ENCODE measurements around the gene ITGA6. TPM values are rescaled to one million over a fixed set of nuclear protein-coding genes. Genes with fewer than 3 reads are reported as not detected.

The ITGA6 gene
- total and polyA plus RNA-seq, 2 experiments from 2014 or later, result 32.9 to 124 TPM

GRCh38 chr2:172394002-172394401, 33.4 kb upstream of the ITGA6 start:
- no peaks in the 10 kb centered on the region for H3K79me2 ChIP-seq (replicated peaks; ENCODE audit: insufficient read depth)
- Mint-ChIP-seq H3K27me3 (ENCODE audit: insufficient read depth, low read depth, poor library complexity) (peaks cover under 1% of the 10 kb centered on the region), H3K36me3 (ENCODE audit: low read depth) (no peaks in the 10 kb centered on the region), H3K4me3 (no peak overlapping the region), H3K4me1 (peaks cover 14% of the 10 kb centered on the region), H3K9me3 (no peaks in the 10 kb centered on the region), H3K27ac (no peak overlapping the region)
- H3K36me3 ChIP-seq (ENCODE audit: insufficient read depth), result no peaks in the 10 kb centered on the region
- ATAC-seq (no peak), DNase-seq (ENCODE audit: low spot score) (no peak)
- TF ChIP-seq JUNB (IDR thresholded peaks at IDR 0.05; ENCODE audit: unreplicated experiment) (no peak), STAT1 (IDR thresholded peaks at IDR 0.05; ENCODE audit: unreplicated experiment) (no peak), EZH2 (IDR thresholded peaks at IDR 0.05; ENCODE audit: low read depth, unreplicated experiment) (no peak), ZNF331 (CRISPR knock-in tag; IDR thresholded peaks at IDR 0.05; ENCODE audit: low read depth) (no peak), ETS1 (IDR thresholded peaks at IDR 0.05) (no peak), NANOG (IDR thresholded peaks at IDR 0.05; ENCODE audit: borderline replicate concordance) (no peak), CREB1 (CRISPR knock-in tag; IDR thresholded peaks at IDR 0.05; ENCODE audit: low read depth) (no peak), ZNF114 (CRISPR knock-in tag; IDR thresholded peaks at IDR 0.05) (no peak), EZH2phosphoT487 (IDR thresholded peaks at IDR 0.05; ENCODE audit: unreplicated experiment) (no peak), CTCF (conservative IDR thresholded peaks at IDR 0.05; ENCODE audit: low read depth in 2 of 2) (no peak)
- TF ChIP-seq, protein P1, sequence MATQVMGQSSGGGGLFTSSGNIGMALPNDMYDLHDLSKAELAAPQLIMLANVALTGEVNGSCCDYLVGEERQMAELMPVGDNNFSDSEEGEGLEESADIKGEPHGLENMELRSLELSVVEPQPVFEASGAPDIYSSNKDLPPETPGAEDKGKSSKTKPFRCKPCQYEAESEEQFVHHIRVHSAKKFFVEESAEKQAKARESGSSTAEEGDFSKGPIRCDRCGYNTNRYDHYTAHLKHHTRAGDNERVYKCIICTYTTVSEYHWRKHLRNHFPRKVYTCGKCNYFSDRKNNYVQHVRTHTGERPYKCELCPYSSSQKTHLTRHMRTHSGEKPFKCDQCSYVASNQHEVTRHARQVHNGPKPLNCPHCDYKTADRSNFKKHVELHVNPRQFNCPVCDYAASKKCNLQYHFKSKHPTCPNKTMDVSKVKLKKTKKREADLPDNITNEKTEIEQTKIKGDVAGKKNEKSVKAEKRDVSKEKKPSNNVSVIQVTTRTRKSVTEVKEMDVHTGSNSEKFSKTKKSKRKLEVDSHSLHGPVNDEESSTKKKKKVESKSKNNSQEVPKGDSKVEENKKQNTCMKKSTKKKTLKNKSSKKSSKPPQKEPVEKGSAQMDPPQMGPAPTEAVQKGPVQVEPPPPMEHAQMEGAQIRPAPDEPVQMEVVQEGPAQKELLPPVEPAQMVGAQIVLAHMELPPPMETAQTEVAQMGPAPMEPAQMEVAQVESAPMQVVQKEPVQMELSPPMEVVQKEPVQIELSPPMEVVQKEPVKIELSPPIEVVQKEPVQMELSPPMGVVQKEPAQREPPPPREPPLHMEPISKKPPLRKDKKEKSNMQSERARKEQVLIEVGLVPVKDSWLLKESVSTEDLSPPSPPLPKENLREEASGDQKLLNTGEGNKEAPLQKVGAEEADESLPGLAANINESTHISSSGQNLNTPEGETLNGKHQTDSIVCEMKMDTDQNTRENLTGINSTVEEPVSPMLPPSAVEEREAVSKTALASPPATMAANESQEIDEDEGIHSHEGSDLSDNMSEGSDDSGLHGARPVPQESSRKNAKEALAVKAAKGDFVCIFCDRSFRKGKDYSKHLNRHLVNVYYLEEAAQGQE (IDR thresholded peaks at IDR 0.05; ENCODE audit: unreplicated experiment), result no peak
- TF ChIP-seq, protein P2, sequence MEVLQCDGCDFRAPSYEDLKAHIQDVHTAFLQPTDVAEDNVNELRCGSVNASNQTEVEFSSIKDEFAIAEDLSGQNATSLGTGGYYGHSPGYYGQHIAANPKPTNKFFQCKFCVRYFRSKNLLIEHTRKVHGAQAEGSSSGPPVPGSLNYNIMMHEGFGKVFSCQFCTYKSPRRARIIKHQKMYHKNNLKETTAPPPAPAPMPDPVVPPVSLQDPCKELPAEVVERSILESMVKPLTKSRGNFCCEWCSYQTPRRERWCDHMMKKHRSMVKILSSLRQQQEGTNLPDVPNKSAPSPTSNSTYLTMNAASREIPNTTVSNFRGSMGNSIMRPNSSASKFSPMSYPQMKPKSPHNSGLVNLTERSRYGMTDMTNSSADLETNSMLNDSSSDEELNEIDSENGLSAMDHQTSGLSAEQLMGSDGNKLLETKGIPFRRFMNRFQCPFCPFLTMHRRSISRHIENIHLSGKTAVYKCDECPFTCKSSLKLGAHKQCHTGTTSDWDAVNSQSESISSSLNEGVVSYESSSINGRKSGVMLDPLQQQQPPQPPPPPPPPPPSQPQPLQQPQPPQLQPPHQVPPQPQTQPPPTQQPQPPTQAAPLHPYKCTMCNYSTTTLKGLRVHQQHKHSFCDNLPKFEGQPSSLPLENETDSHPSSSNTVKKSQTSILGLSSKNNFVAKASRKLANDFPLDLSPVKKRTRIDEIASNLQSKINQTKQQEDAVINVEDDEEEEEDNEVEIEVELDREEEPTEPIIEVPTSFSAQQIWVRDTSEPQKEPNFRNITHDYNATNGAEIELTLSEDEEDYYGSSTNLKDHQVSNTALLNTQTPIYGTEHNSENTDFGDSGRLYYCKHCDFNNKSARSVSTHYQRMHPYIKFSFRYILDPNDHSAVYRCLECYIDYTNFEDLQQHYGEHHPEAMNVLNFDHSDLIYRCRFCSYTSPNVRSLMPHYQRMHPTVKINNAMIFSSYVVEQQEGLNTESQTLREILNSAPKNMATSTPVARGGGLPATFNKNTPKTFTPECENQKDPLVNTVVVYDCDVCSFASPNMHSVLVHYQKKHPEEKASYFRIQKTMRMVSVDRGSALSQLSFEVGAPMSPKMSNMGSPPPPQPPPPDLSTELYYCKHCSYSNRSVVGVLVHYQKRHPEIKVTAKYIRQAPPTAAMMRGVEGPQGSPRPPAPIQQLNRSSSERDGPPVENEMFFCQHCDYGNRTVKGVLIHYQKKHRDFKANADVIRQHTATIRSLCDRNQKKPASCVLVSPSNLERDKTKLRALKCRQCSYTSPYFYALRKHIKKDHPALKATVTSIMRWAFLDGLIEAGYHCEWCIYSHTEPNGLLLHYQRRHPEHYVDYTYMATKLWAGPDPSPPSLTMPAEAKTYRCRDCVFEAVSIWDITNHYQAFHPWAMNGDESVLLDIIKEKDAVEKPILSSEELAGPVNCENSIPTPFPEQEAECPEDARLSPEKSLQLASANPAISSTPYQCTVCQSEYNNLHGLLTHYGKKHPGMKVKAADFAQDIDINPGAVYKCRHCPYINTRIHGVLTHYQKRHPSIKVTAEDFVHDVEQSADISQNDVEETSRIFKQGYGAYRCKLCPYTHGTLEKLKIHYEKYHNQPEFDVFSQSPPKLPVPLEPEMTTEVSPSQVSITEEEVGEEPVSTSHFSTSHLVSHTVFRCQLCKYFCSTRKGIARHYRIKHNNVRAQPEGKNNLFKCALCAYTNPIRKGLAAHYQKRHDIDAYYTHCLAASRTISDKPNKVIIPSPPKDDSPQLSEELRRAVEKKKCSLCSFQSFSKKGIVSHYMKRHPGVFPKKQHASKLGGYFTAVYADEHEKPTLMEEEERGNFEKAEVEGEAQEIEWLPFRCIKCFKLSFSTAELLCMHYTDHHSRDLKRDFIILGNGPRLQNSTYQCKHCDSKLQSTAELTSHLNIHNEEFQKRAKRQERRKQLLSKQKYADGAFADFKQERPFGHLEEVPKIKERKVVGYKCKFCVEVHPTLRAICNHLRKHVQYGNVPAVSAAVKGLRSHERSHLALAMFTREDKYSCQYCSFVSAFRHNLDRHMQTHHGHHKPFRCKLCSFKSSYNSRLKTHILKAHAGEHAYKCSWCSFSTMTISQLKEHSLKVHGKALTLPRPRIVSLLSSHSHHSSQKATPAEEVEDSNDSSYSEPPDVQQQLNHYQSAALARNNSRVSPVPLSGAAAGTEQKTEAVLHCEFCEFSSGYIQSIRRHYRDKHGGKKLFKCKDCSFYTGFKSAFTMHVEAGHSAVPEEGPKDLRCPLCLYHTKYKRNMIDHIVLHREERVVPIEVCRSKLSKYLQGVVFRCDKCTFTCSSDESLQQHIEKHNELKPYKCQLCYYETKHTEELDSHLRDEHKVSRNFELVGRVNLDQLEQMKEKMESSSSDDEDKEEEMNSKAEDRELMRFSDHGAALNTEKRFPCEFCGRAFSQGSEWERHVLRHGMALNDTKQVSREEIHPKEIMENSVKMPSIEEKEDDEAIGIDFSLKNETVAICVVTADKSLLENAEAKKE (CRISPR knock-in tag; IDR thresholded peaks at IDR 0.05), result no peak
- peak overlapping the region; percentile 63; the same call in 1 of the 2 replicates for H2AFZ ChIP-seq
- no peaks in the 10 kb centered on the region for H4K20me1 ChIP-seq (replicated peaks; ENCODE audit: insufficient read depth)
- no peaks in the 10 kb centered on the region for H3K27me3 ChIP-seq (ENCODE audit: insufficient read depth)
- H3F3A ChIP-seq (replicated peaks; ENCODE audit: low read depth), result no peaks in the 10 kb centered on the region
- no peak overlapping the region for H3K27ac ChIP-seq (ENCODE audit: low read depth)
- peaks cover 8% of the 10 kb centered on the region; the same call in 1 of the 2 replicates for H3K4me1 ChIP-seq (ENCODE audit: insufficient read depth)
- peaks cover 13% of the 10 kb centered on the region for H3K9me2 ChIP-seq (ENCODE audit: insufficient read depth)
- no peak overlapping the region for H3K4me2 ChIP-seq
- no peak overlapping the region for H3K4me3 ChIP-seq

Data from GM23338 (cell line).